Mucosa of stomach (tissue), 1 donor: ENCODE results near the gene BAHCC1.

ENCODE experiments used
- H3K27me3 ChIP-seq: one replicate; pipeline ENCODE4 v1.7.0; 2013; ENCODE audit warnings: mild to moderate bottlenecking, low read length; ENCODE audit not compliant: control insufficient read depth, insufficient read depth
- H3K36me3 ChIP-seq: one replicate; pipeline ENCODE4 v1.7.0; 2013; ENCODE audit warnings: low read length; ENCODE audit not compliant: control insufficient read depth, insufficient read depth
- H3K4me1 ChIP-seq: one replicate; pipeline ENCODE4 v1.7.0; 2013; ENCODE audit warnings: mild to moderate bottlenecking, low read length; ENCODE audit not compliant: control insufficient read depth, insufficient read depth
- H3K4me3 ChIP-seq: one replicate; pipeline ENCODE4 v1.7.0; 2013; ENCODE audit warnings: low read length
- H3K9ac ChIP-seq: one replicate; pipeline ENCODE4 v1.7.0; 2013; ENCODE audit warnings: mild to moderate bottlenecking, low read length, moderate library complexity
- H3K9me3 ChIP-seq: one replicate; pipeline ENCODE4 v1.7.0; 2013; ENCODE audit warnings: mild to moderate bottlenecking, low read length, moderate library complexity; ENCODE audit not compliant: control insufficient read depth
- donor health status: Pancreatic carcinoma.

Gene BAHCC1

GRCh38 chr17:81464586-81464985 lies 69.3 kb downstream of the BAHCC1 start:
- no peaks in the 10 kb centered on the region for H3K36me3 ChIP-seq
- no peak overlapping the region for H3K9ac ChIP-seq
- H3K27me3 ChIP-seq, result peaks cover 4% of the 10 kb centered on the region
- no peak overlapping the region for H3K4me3 ChIP-seq
- H3K4me1 ChIP-seq, result peaks cover 17% of the 10 kb centered on the region
- H3K9me3 ChIP-seq, result no peaks in the 10 kb centered on the region

- peaks cover 11% of the 10 kb centered on the region for H3K4me1 ChIP-seq
- peaks cover 4% of the 10 kb centered on the region for H3K27me3 ChIP-seq
- H3K9ac ChIP-seq, result no peak overlapping the region
- no peaks in the 10 kb centered on the region for H3K9me3 ChIP-seq
- no peaks in the 10 kb centered on the region for H3K36me3 ChIP-seq
- H3K4me3 ChIP-seq, result no peak overlapping the region
Observed at GRCh38 chr17:81465910-81466309, 70.7 kb downstream of the BAHCC1 start.

- peaks cover 11% of the 10 kb centered on the region for H3K4me1 ChIP-seq
Observed at GRCh38 chr17:81466564-81467472, 71.6 kb downstream of the BAHCC1 start.

GRCh38 chr17:81468111-81468769 lies 73.0 kb downstream of the BAHCC1 start:
- H3K9ac ChIP-seq, result no peak overlapping the region

More at GRCh38 chr17:81466564-81467472, 71.6 kb downstream of the BAHCC1 start:
- Histone ChIP-seq H3K9me3 (no peaks in the 10 kb centered on the region), H3K9ac (no peak overlapping the region), H3K36me3 (no peaks in the 10 kb centered on the region), H3K27me3 (peaks cover 4% of the 10 kb centered on the region), H3K4me3 (no peak overlapping the region)

GRCh38 chr17:81468770-81469121 lies 73.5 kb downstream of the BAHCC1 start:
- H3K27me3 ChIP-seq, result peaks cover 4% of the 10 kb centered on the region

More at GRCh38 chr17:81468111-81468769, 73.0 kb downstream of the BAHCC1 start:
- no peaks in the 10 kb centered on the region for H3K9me3 ChIP-seq
- H3K36me3 ChIP-seq, result no peaks in the 10 kb centered on the region
- H3K4me3 ChIP-seq, result no peak overlapping the region
- peaks cover 4% of the 10 kb centered on the region for H3K27me3 ChIP-seq
- peaks cover 11% of the 10 kb centered on the region for H3K4me1 ChIP-seq

GRCh38 chr17:81469266-81469665 lies 74.0 kb downstream of the BAHCC1 start:
- Histone ChIP-seq H3K36me3 (no peaks in the 10 kb centered on the region), H3K9me3 (no peaks in the 10 kb centered on the region), H3K4me1 (peaks cover 9% of the 10 kb centered on the region), H3K4me3 (no peak overlapping the region), H3K9ac (no peak overlapping the region), H3K27me3 (peaks cover 4% of the 10 kb centered on the region)

More at GRCh38 chr17:81468770-81469121, 73.5 kb downstream of the BAHCC1 start:
- no peak overlapping the region for H3K4me3 ChIP-seq
- peaks cover 11% of the 10 kb centered on the region for H3K4me1 ChIP-seq
- no peak overlapping the region for H3K9ac ChIP-seq
- H3K36me3 ChIP-seq, result no peaks in the 10 kb centered on the region
- H3K9me3 ChIP-seq, result no peaks in the 10 kb centered on the region

- Histone ChIP-seq H3K36me3 (no peaks in the 10 kb centered on the region), H3K27me3 (peaks cover 4% of the 10 kb centered on the region), H3K4me1 (peaks cover 8% of the 10 kb centered on the region), H3K9me3 (no peaks in the 10 kb centered on the region), H3K4me3 (no peak overlapping the region), H3K9ac (no peak overlapping the region)
Observed at GRCh38 chr17:81470270-81470943, 75.2 kb downstream of the BAHCC1 start.

GRCh38 chr17:81470944-81471817 lies 75.9 kb downstream of the BAHCC1 start:
- H3K4me1 ChIP-seq, result peaks cover 8% of the 10 kb centered on the region
- H3K4me3 ChIP-seq, result no peak overlapping the region
- no peaks in the 10 kb centered on the region for H3K36me3 ChIP-seq
- H3K27me3 ChIP-seq, result peaks cover 4% of the 10 kb centered on the region
- no peak overlapping the region for H3K9ac ChIP-seq
- H3K9me3 ChIP-seq, result no peaks in the 10 kb centered on the region

- H3K36me3 ChIP-seq, result no peaks in the 10 kb centered on the region
- H3K9me3 ChIP-seq, result no peaks in the 10 kb centered on the region
- no peak overlapping the region for H3K9ac ChIP-seq
- peaks cover 4% of the 10 kb centered on the region for H3K27me3 ChIP-seq
- no peak overlapping the region for H3K4me3 ChIP-seq
- peaks cover 8% of the 10 kb centered on the region for H3K4me1 ChIP-seq
Observed at GRCh38 chr17:81471818-81472456, 76.7 kb downstream of the BAHCC1 start.

GRCh38 chr17:81473019-81473418 lies 77.8 kb downstream of the BAHCC1 start:
- H3K9me3 ChIP-seq, result no peaks in the 10 kb centered on the region
- H3K4me3 ChIP-seq, result no peak overlapping the region
- no peaks in the 10 kb centered on the region for H3K36me3 ChIP-seq
- no peak overlapping the region for H3K9ac ChIP-seq
- peaks cover 4% of the 10 kb centered on the region for H3K27me3 ChIP-seq
- peaks cover 8% of the 10 kb centered on the region for H3K4me1 ChIP-seq

GRCh38 chr17:81474958-81475357 lies 79.7 kb downstream of the BAHCC1 start:
- H3K36me3 ChIP-seq, result no peaks in the 10 kb centered on the region

More at GRCh38 chr17:81474958-81475357, 79.7 kb downstream of the BAHCC1 start:
- H3K4me1 ChIP-seq, result no peaks in the 10 kb centered on the region
- no peak overlapping the region for H3K4me3 ChIP-seq
- H3K9ac ChIP-seq, result no peak overlapping the region
- H3K9me3 ChIP-seq, result no peaks in the 10 kb centered on the region
- H3K27me3 ChIP-seq, result no peaks in the 10 kb centered on the region
